Endothelial cell of umbilical vein (primary cell): ENCODE data around the gene PLEKHA7. TPM values are rescaled to one million over a fixed set of nuclear protein-coding genes. Genes with fewer than 3 reads are reported as not detected.

Source experiments
- BruUV-seq: library from RNA; stranded (reverse); fragments of 400-500 nt; replicated peaks from 2 replicates; lab custom pipeline; 2021; lab: Mats Ljungman, UMichigan
- CTCF ChIA-PET: fragments of 300-600, 350-600 bp; sonication (Branson Sonifier 250); formaldehyde crosslinking; loops from one replicate; lab custom pipeline; 2021; ENCODE audit warnings: antibody characterized with exemption, inconsistent platforms; lab: Charles Lee
- POLR2A ChIA-PET: fragments of 300-600, 350-600 bp; sonication (Branson Sonifier 250); formaldehyde crosslinking; loops from one replicate; lab custom pipeline; 2021; ENCODE audit warnings: antibody characterized with exemption, inconsistent platforms; lab: Charles Lee
- DNase-seq: peaks from one replicate; pipeline ENCODE4 v3.0.0-alpha.2; 2011; ENCODE audit warnings: low read depth, low spot score
- FAIRE-seq: peaks from 2 replicates; lab custom pipeline; 2011; peaks lifted over from hg19 to GRCh38; lab: Jason Lieb, UNC
- H2AFZ ChIP-seq: 2 replicates; pipeline ENCODE4 v1.6.0; 2012; ENCODE audit warnings: low read depth, low read length, control low read depth, inconsistent platforms
- H3K27ac ChIP-seq: 2 replicates; pipeline ENCODE4 v1.5.1; 2011; ENCODE audit warnings: low read depth, mild to moderate bottlenecking, control low read depth, low read length, moderate library complexity; ENCODE audit not compliant: insufficient read depth
- H3K27me3 ChIP-seq, 2 experiments: 2 replicates each; pipeline versions ENCODE4 v1.6.0 to v1.6.1; 2011; ENCODE audit warnings: low read length in 2 of 2, mixed read lengths in 1 of 2; ENCODE audit not compliant: control insufficient read depth in 2 of 2, insufficient read depth in 2 of 2
- H3K36me3 ChIP-seq, 2 experiments: 2 replicates in 1 of 2; 3 replicates in 1 of 2; pipeline ENCODE4 v1.5.1; 2011; ENCODE audit warnings: low read length in 2 of 2, mild to moderate bottlenecking in 1 of 2, moderate library complexity in 1 of 2; ENCODE audit not compliant: control insufficient read depth in 2 of 2, insufficient read depth in 2 of 2; ENCODE audit errors: extremely low read depth in 1 of 2
- H3K4me1 ChIP-seq: 3 replicates; pipeline ENCODE4 v1.5.1; 2011; ENCODE audit warnings: mild to moderate bottlenecking, low read length; ENCODE audit not compliant: control insufficient read depth, insufficient read depth; ENCODE audit errors: extremely low read depth
- H3K4me2 ChIP-seq: 2 replicates; pipeline ENCODE4 v1.6.1; 2011; ENCODE audit warnings: low read length, control low read depth, mixed read lengths; ENCODE audit not compliant: insufficient read depth
- H3K4me3 ChIP-seq, 3 experiments: fragments of 200-600 bp in 1 of 3; sonication (generic), shearing (Covaris generic) in 1 of 3; replicated peaks in 1 of 3; 2 replicates each; pipeline ENCODE4 v1.5.1; 2011 to 2016; ENCODE audit warnings: control low read depth in 3 of 3, low read length in 3 of 3, mild to moderate bottlenecking in 2 of 3, inconsistent platforms in 1 of 3, low read depth in 1 of 3, moderate library complexity in 1 of 3; ENCODE audit not compliant: insufficient read depth in 1 of 3
- H3K79me2 ChIP-seq: 2 replicates; pipeline ENCODE4 v1.6.0; 2012; ENCODE audit warnings: low read length, inconsistent platforms; ENCODE audit not compliant: control insufficient read depth, insufficient read depth
- H3K9ac ChIP-seq: replicated peaks from 2 replicates; pipeline ENCODE3; 2011; ENCODE audit warnings: low read length, control low read depth; ENCODE audit not compliant: insufficient read depth; ENCODE audit errors: extremely low read depth
- H3K9me1 ChIP-seq: replicated peaks from 3 replicates; pipeline ENCODE4 v1.6.0; 2011; ENCODE audit warnings: mild to moderate bottlenecking, low read length; ENCODE audit not compliant: control insufficient read depth, insufficient read depth; ENCODE audit errors: extremely low read depth
- H3K9me3 ChIP-seq: replicated peaks from 2 replicates; pipeline ENCODE4 v1.5.1; 2012; ENCODE audit warnings: low read length, inconsistent platforms; ENCODE audit not compliant: control insufficient read depth, insufficient read depth
- H4K20me1 ChIP-seq: replicated peaks from 2 replicates; pipeline ENCODE3; 2011; ENCODE audit warnings: mild to moderate bottlenecking, low read length; ENCODE audit not compliant: control insufficient read depth, insufficient read depth; ENCODE audit errors: extremely low read depth
- CTCF ChIP-seq, 2 donors: IDR thresholded peaks; 1 replicate in 1 of 2; 2 replicates in 1 of 2; pipeline ENCODE4 v1.5.1; 2011; ENCODE audit warnings: low read length in 2 of 2, mild to moderate bottlenecking in 2 of 2, moderate library complexity in 2 of 2, control low read depth in 1 of 2, inconsistent platforms in 1 of 2, low read depth in 1 of 2; ENCODE audit not compliant: insufficient read depth in 1 of 2; ENCODE audit errors: extremely low read depth in 1 of 2
- EZH2 ChIP-seq: IDR thresholded peaks from 2 replicates; pipeline ENCODE4 v1.6.1; 2012; ENCODE audit warnings: borderline replicate concordance, low read depth, mild to moderate bottlenecking, moderate library complexity, low read length, inconsistent platforms; ENCODE audit not compliant: severe bottlenecking
- FOS ChIP-seq: IDR thresholded peaks from 2 replicates; pipeline ENCODE4 v1.6.1; 2011; ENCODE audit warnings: mild to moderate bottlenecking, low read length, moderate library complexity, borderline replicate concordance; ENCODE audit not compliant: insufficient read depth
- GATA2 ChIP-seq: IDR thresholded peaks from 2 replicates; pipeline ENCODE4 v1.7.0; 2011; ENCODE audit warnings: low read depth, mild to moderate bottlenecking, moderate library complexity, mixed read lengths, low read length; ENCODE audit not compliant: insufficient read length, insufficient read depth
- JUN ChIP-seq: IDR thresholded peaks from 2 replicates; pipeline ENCODE4 v1.6.1; 2011; ENCODE audit warnings: borderline replicate concordance, low read depth; ENCODE audit not compliant: insufficient read length, insufficient read depth
- MAX ChIP-seq: IDR thresholded peaks from 2 replicates; pipeline ENCODE4 v1.6.1; 2011; ENCODE audit not compliant: insufficient read depth, insufficient read length
- MYC ChIP-seq: IDR thresholded peaks from one replicate; pipeline ENCODE4 v1.6.1; 2011; ENCODE audit warnings: mild to moderate bottlenecking, low read depth, low read length
- POLR2A ChIP-seq: IDR thresholded peaks from 2 replicates; pipeline ENCODE4 v1.6.1; 2012; ENCODE audit warnings: low read depth, mild to moderate bottlenecking, control low read depth, low read length
- POLR2AphosphoS5 ChIP-seq: IDR thresholded peaks from 2 replicates; pipeline ENCODE4 v1.6.1; 2012; ENCODE audit warnings: low read depth, mild to moderate bottlenecking, control low read depth, low read length, moderate library complexity; ENCODE audit not compliant: insufficient read depth
- dilution Hi-C: fragments of 300-500 bp; cut with MboI; formaldehyde crosslinking; loops from one replicate; pipeline ENCODE4 v1.15.0; 2019; ENCODE audit warnings: low sequenced_read_pairs; ENCODE audit not compliant: extremely low pct_ligation_motif_present
- intact Hi-C: fragments of 100-400 bp; cut with micrococcal nuclease; formaldehyde crosslinking; loops from one replicate; pipeline ENCODE4 v1.10.0; 2022
- polyA plus RNA-seq, 4 experiments: library from polyadenylated mRNA; depleted of rRNA in 3 of 4; stranded (reverse) in 3 of 4; unstranded in 1 of 4; fragments of >200 nt; gene quantifications; 2 replicates each; pipeline versions ENCODE4 v1.2.1 to v1.2.3, GENCODE V29; 2011 to 2012; ENCODE audit warnings: missing spikeins in 1 of 4
- total RNA-seq: library from RNA; stranded (reverse); gene quantifications from 2 replicates; pipeline ENCODE4 v1.2.3, GENCODE V29; 2021

The PLEKHA7 gene
- total and polyA plus RNA-seq, 2 donors (not counting 3 experiments of a cell fraction or from before 2014, with no cell fraction given): 1.7 to 3.8 TPM

GRCh38 chr11:16987205-16987568, 27.0 kb downstream of the PLEKHA7 start:
- no peak overlapping the region for H3K4me3 ChIP-seq
- dilution Hi-C loops (no loop called here), intact Hi-C loops (no loop called here)
- no peaks in the 10 kb centered on the region for H3K27me3 ChIP-seq
- no peak overlapping the region for H2AFZ ChIP-seq
- no peak for FAIRE-seq
- no peaks in the 10 kb centered on the region for H3K9me1 ChIP-seq
- no peak for TF ChIP-seq GATA2
- TF ChIP-seq MYC: no peak
- no peak for TF ChIP-seq POLR2A
- TF ChIP-seq JUN: no peak
- TF ChIP-seq CTCF (IDR thresholded peaks at IDR 0.05; ENCODE audit: extremely low read depth in 1 of 2, insufficient read depth in 1 of 2, low read depth in 1 of 2, low read length in 2 of 2): no peak
- TF ChIP-seq FOS: no peak
- no peak for TF ChIP-seq EZH2
- TF ChIP-seq POLR2AphosphoS5: no peak
- no peak for TF ChIP-seq MAX
- H3K79me2 ChIP-seq: no peaks in the 10 kb centered on the region
- no TSS peak for BruUV-seq
- no peak for DNase-seq
- POLR2A ChIA-PET: no interaction called here
- no peaks in the 10 kb centered on the region for H3K4me1 ChIP-seq
- no peaks in the 10 kb centered on the region for H3K36me3 ChIP-seq
- no peak overlapping the region for H3K27ac ChIP-seq
- H3K9ac ChIP-seq: no peak overlapping the region
- no peaks in the 10 kb centered on the region for H3K9me3 ChIP-seq
- no peaks in the 10 kb centered on the region for H4K20me1 ChIP-seq
- H3K4me2 ChIP-seq: no peak overlapping the region
- CTCF ChIA-PET: no interaction called here
